Heart left ventricle (tissue), 13 donors: ENCODE results near the gene RLBP1.

ENCODE experiments used
- CTCF ChIP-seq, 12 donors: fragments of 200-600 bp; sonication (generic) in 4 of 12; IDR thresholded peaks; one replicate each; pipeline versions ENCODE4 v1.5.0 to v1.8.0; 2018 to 2022; ENCODE audit warnings: antibody characterized with exemption in 12 of 12, mild to moderate bottlenecking in 5 of 12
- POLR2A ChIP-seq, 2 donors: fragments of 450-650 bp; IDR thresholded peaks; one replicate each; pipeline ENCODE4 v1.6.1; 2017; ENCODE audit warnings: antibody characterized with exemption in 2 of 2, mild to moderate bottlenecking in 2 of 2, moderate library complexity in 2 of 2
- donor health status: ischemic (EF 13 %, LVEDD 7.1; RV severe dilation, severe dysfunction).
- donor health status: DM: no; HTN: yes; CAD: no.
- donor health status: DM: no; HTN: no; CAD: no.
- donor health status: ischemic (EF 25% LVEDD 6.9; RV normal size, moderate dysfunction).
- donor health status: ischemic (EF 25% LVEDD 5.7; RV mildly dilated, moderate dysfunction).
- donor health status: ischemic (EF 35%, LVEDD 5.7; RV mildly dilated, moderate dysfunction).
- donor health status: nonischemic (EF 11% LVEDD 7.7; RV severe dilation, severe dysfunction).
- donor health status: DM: yes; HTN: yes; CAD: no.
- donor health status: PGD.
- donor health status: ischemic (EF 29% LVEDD 5.4; RV normal size, mild dysfunction).
- donor health status: nonischemic (EF 23%, LVEDD 6.1; RV moderate dilation, normal function).

- TF ChIP-seq POLR2A (IDR thresholded peaks at IDR 0.05) (no peak), CTCF (IDR thresholded peaks at IDR 0.05) (no peak)
These were observed 23.8 kb downstream of the RLBP1 start for GRCh38 chr15:89197503-89197971.
